Peyer's patch (tissue), 4 donors: ENCODE results near the gene SLC25A6. TPM values are rescaled to one million over a fixed set of nuclear protein-coding genes. Genes with fewer than 3 reads are reported as not detected.

Source experiments
- DNase-seq, 3 donors: peaks; one replicate each; pipeline ENCODE4 v3.0.0-alpha.2; 2017 to 2019
- H3K27ac ChIP-seq, 4 donors: fragments of 200-600 bp; sonication (generic); one replicate each; pipeline ENCODE4 v1.5.1; 2016 to 2019
- H3K27me3 ChIP-seq, 2 donors: fragments of 200-600 bp; sonication (generic); one replicate each; pipeline ENCODE4 v1.5.1; 2019
- H3K36me3 ChIP-seq, 3 donors: fragments of 200-600 bp; sonication (generic); one replicate each; pipeline ENCODE4 v1.5.1; 2016 to 2019
- H3K4me1 ChIP-seq, 4 donors: fragments of 200-600 bp; sonication (generic); one replicate each; pipeline ENCODE4 v1.5.1; 2016 to 2019
- H3K4me3 ChIP-seq, 4 donors: fragments of 200-600 bp; sonication (generic); 1 replicate in 3 of 4; 2 replicates in 1 of 4; pipeline ENCODE4 v1.5.1; 2016 to 2019; ENCODE audit warnings: mild to moderate bottlenecking in 1 of 4
- H3K9me3 ChIP-seq, 4 donors: fragments of 200-600 bp; sonication (generic); one replicate each; pipeline ENCODE4 v1.5.1; 2016 to 2019; ENCODE audit warnings: mild to moderate bottlenecking in 1 of 4
- CTCF ChIP-seq, 6 experiments: fragments of 450-650 bp in 4 of 6; fragments of 200-600 bp in 2 of 6; sonication (generic) in 1 of 6; IDR thresholded peaks; one replicate each; pipeline ENCODE4 v1.5.1; 2017 to 2019; ENCODE audit warnings: antibody characterized with exemption in 6 of 6, mild to moderate bottlenecking in 3 of 6, moderate library complexity in 1 of 6
- POLR2A ChIP-seq, 2 donors: fragments of 450-650 bp; IDR thresholded peaks; one replicate each; pipeline ENCODE4 v1.5.1; 2017; ENCODE audit warnings: antibody characterized with exemption in 2 of 2, mild to moderate bottlenecking in 2 of 2, moderate library complexity in 2 of 2
- total RNA-seq, 4 donors: library from RNA; depleted of rRNA; stranded (reverse); fragments of >200 nt; gene quantifications; one replicate each; pipeline ENCODE4 v1.1.0, GENCODE V29; 2016

Gene SLC25A6
- total RNA-seq, 4 donors from 2014 or later: 201 to 361 (median 314) TPM

GRCh38 chrX:1394731-1395501 lies 3.0 kb upstream of the SLC25A6 start:
- DNase-seq: peak in 2 of 3 donors; percentile 47
- peaks cover 5 to 23% (median 9%) of the 10 kb centered on the region in 4 donors for H3K4me1 ChIP-seq
- H3K36me3 ChIP-seq: peaks cover 0 to 26% (median 0%) of the 10 kb centered on the region in 3 donors

GRCh38 chrX:1393871-1394615 lies 2.1 kb upstream of the SLC25A6 start:
- peaks cover 5 to 31% (median 9%) of the 10 kb centered on the region in 4 donors for H3K4me1 ChIP-seq
- H3K27me3 ChIP-seq: no peaks in the 10 kb centered on the region
- peaks cover 0 to 34% (median 4%) of the 10 kb centered on the region in 3 donors for H3K36me3 ChIP-seq
- no peak for TF ChIP-seq POLR2A (IDR thresholded peaks at IDR 0.05)
- no peak for TF ChIP-seq CTCF (IDR thresholded peaks at IDR 0.05)
- no peaks in the 10 kb centered on the region for H3K9me3 ChIP-seq
- no peak overlapping the region for H3K27ac ChIP-seq
- H3K4me3 ChIP-seq: peak overlapping the region in 1 of 4 donors; percentile 86
- peak in 2 of 3 donors; percentile 16 to 37 for DNase-seq

More at GRCh38 chrX:1394731-1395501, 3.0 kb upstream of the SLC25A6 start:
- TF ChIP-seq POLR2A (IDR thresholded peaks at IDR 0.05) (no peak), CTCF (IDR thresholded peaks at IDR 0.05) (no peak)
- Histone ChIP-seq H3K9me3 (no peaks in the 10 kb centered on the region), H3K27me3 (no peaks in the 10 kb centered on the region), H3K27ac (no peak overlapping the region), H3K4me3 (no peak overlapping the region)

- Histone ChIP-seq H3K4me1 (peaks cover 5 to 40% (median 9%) of the 10 kb centered on the region in 4 donors), H3K36me3 (peaks cover 0 to 43% (median 4%) of the 10 kb centered on the region in 3 donors), H3K9me3 (no peaks in the 10 kb centered on the region), H3K27ac (peak overlapping the region; percentile 93 to 100 (median 95)), H3K4me3 (peak overlapping the region; percentile 82 to 100 (median 86)), H3K27me3 (no peaks in the 10 kb centered on the region)
- peak in 2 of 3 donors; percentile 74 to 89 for DNase-seq
- TF ChIP-seq CTCF (IDR thresholded peaks at IDR 0.05): peak in 1 of 6 experiments; percentile 3
- no peak for TF ChIP-seq POLR2A (IDR thresholded peaks at IDR 0.05)
Observed at GRCh38 chrX:1392376-1393068, 609 bp upstream of the SLC25A6 start.

GRCh38 chrX:1391370-1391706 lies 575 bp downstream of the SLC25A6 start:
- no peak for DNase-seq
- H3K9me3 ChIP-seq: no peaks in the 10 kb centered on the region
- peak overlapping the region; percentile 82 to 100 (median 86) for H3K4me3 ChIP-seq
- TF ChIP-seq CTCF (IDR thresholded peaks at IDR 0.05) (no peak), POLR2A (IDR thresholded peaks at IDR 0.05) (no peak)
- H3K36me3 ChIP-seq: peaks cover 0 to 43% (median 4%) of the 10 kb centered on the region in 3 donors
- H3K27me3 ChIP-seq: no peaks in the 10 kb centered on the region
- peak overlapping the region; percentile 93 to 100 (median 95) for H3K27ac ChIP-seq
- peaks cover 5 to 40% (median 9%) of the 10 kb centered on the region in 4 donors for H3K4me1 ChIP-seq

GRCh38 chrX:1390621-1391369 lies 1.1 kb downstream of the SLC25A6 start:
- Histone ChIP-seq H3K27me3 (no peaks in the 10 kb centered on the region), H3K4me3 (peak overlapping the region; percentile 82 to 100 (median 86)), H3K9me3 (no peaks in the 10 kb centered on the region), H3K27ac (peak overlapping the region; percentile 93 to 100 (median 95)), H3K4me1 (peaks cover 5 to 40% (median 9%) of the 10 kb centered on the region in 4 donors), H3K36me3 (peaks cover 0 to 45% (median 4%) of the 10 kb centered on the region in 3 donors)
- DNase-seq: peak; percentile 12 to 51 (median 47)
- TF ChIP-seq CTCF (IDR thresholded peaks at IDR 0.05) (no peak), POLR2A (IDR thresholded peaks at IDR 0.05) (no peak)
